NCI-H2029 treated with DMSO at 0.1 percent for 48 hours (cell line): ENCODE data around the gene KIF27.
"Not testable (repeated sequence)": the region's sequence is repeated elsewhere in the genome, so short reads cannot be mapped to it uniquely, and the experiment has no call there.

Source experiments
- DNase-seq: peaks from one replicate; lab custom pipeline; 2025; lab: John Stamatoyannopoulos, UW

The KIF27 gene

DNA sequence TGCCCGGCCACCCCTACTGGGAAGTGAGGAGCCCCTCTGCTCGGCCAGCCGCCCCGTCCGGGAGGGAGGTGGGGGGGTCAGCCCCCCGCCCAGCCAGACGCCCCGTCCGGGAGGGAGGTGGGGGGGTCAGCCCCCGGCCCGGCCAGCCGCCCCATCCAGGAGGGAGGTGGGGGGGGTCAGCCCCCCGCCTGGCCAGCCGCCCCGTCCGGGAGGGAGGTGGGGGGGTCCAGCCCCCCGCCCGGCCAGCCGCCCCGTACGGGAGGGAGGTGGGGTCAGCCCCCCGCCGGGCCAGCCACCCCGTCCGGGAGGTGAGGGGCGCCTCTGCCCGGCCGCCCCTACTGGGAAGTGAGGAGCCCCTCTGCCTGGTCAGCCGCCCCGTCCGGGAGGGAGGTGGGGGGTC is 116.8 kb downstream of the KIF27 start:
- not testable (repeated sequence) for DNase-seq

DNA sequence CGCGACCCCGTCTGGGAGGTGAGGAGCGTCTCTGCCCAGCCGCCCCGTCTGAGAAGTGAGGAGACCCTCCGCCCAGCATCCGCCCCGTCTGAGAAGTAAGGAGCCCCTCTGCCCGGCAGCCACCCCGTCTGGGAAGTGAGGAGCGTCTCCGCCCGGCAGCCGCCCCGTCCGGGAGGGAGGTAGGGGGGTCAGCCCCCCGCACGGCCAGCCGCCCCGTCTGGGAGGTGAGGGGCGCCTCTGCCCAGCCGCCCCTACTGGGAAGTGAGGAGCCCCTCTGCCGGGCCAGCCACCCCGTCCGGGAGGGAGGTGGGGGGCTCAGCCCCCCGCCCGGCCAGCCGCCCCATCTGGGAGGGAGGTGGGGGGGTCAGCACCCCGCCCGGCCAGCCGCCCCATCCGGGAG is 117.3 kb downstream of the KIF27 start:
- not testable (repeated sequence) for DNase-seq

DNA sequence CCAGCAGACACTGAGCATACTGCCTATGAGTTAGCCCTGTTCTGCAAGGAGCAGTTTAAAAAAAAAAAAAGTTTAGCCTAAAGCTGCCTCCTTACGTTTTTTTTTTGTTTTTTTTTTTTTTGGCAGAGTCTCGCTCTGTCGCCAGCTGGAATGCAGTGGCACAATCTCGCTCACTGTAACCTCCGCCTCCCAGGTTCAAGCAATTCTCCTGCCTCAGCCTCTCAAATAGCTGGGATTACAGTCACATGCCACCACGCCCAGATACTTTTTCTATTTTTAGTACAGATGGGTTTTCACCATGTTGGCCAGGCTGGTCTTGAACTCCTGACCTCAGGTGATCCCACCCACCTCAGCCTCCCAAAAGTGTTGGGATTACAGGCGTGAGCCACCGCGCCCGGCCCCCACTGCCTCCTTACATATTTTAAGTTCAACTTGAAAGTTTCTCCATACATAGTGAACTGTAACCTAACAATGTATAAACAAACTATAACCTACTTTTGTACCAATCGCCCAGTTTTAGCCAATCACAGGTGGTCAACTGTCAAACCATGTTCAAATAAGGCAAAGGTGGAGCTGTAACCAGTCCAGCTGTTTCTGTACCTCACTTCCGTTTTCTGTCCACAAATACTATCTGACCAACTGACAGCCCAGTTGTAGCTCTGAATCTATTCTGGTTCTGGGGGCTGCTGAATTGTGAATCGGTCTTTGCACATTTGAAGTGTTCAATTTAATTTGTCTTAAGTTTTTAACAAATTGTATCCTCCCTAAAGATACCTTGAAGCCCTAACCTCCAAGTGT is 120.8 kb downstream of the KIF27 start:
- no peak for DNase-seq

DNA sequence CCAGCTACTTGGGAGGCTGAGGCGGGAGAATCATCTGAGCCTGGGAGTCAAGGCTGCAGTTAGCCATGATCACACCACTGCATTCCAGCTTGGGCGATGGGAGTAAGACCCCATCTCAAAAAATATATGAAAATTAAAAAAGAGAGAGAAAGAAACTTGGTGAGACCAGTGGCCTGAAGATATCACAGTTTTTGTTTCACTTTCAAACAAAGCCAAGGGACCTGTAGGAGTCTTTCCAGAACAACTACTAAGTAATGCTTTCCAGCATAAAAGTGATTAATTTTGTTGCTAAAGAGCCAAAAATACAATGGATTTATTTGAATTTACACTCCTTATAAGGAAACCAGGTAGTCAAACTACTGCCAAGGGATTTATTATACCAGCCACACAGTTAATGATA is 127.2 kb downstream of the KIF27 start:
- DNase-seq = no peak

DNA sequence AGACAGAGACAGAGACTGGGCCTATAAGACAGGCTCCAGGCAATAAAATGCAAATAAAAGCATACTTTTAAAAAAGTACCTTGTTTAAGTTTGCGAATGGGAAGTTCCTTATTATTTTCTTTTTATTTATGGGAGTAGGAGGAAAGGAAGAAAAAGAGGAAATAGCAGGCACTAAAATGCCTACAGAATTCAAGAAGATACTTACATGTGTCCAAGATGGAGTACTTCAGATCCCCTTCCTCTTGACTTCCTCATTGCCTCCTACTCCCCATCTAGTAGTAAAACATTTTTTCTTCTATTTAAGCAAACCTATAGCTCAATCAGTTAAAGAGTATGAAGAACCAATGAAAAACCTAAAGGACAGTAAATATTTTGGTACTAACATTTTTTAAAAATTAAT is 128.5 kb downstream of the KIF27 start:
- no peak for DNase-seq
